Activated CD8-positive, alpha-beta memory T cell treated with anti-CD3 and anti-CD28 coated beads, Interleukin-2, amount 50 U/mL, for 24 hours (primary cell): Measurements from ENCODE around the gene ZFHX3.

Source experiments
- DNase-seq: peaks from one replicate; pipeline ENCODE4 v3.0.0-alpha.2; 2020; ENCODE audit errors: extremely low read depth

The ZFHX3 gene

GRCh38 chr16:72800524-72801161 is 247.3 kb downstream of the ZFHX3 start:
- no peak for DNase-seq

GRCh38 chr16:72798264-72798663 is 249.7 kb downstream of the ZFHX3 start:
- no peak for DNase-seq

- DNase-seq = no peak
Measured at GRCh38 chr16:72797621-72798020, 250.3 kb downstream of the ZFHX3 start.

DNA sequence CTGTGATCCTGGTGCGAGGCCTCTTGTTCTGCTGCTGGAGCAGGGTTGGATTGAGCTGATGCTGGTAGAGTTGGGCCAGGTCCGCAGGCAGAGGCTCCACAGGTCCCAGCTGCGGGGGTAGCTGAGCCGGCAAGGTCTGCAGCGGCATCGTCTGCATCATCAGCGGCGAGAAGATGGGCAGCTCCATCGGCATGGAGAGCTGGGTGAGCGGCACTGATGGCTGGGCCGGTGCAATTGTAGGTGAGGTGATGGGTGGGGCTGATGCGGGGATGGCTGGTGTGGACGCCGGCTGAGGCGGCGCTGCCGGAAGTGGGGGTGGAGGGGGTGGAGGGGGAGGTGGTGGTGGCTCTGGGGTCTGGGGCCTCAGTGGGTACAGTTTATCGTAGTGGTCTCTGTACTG is 251.7 kb downstream of the ZFHX3 start:
- no peak for DNase-seq

- DNase-seq = no peak
Measured at GRCh38 chr16:72794986-72795385, 252.9 kb downstream of the ZFHX3 start.

- DNase-seq = no peak
Measured at GRCh38 chr16:72794319-72794718, 253.6 kb downstream of the ZFHX3 start.

- DNase-seq = no peak
Measured at GRCh38 chr16:72793716-72794115, 254.2 kb downstream of the ZFHX3 start.

- no peak for DNase-seq
Measured at GRCh38 chr16:72793017-72793416, 254.9 kb downstream of the ZFHX3 start.

- DNase-seq = no peak
Measured at GRCh38 chr16:72791786-72792185, 256.1 kb downstream of the ZFHX3 start.

DNA sequence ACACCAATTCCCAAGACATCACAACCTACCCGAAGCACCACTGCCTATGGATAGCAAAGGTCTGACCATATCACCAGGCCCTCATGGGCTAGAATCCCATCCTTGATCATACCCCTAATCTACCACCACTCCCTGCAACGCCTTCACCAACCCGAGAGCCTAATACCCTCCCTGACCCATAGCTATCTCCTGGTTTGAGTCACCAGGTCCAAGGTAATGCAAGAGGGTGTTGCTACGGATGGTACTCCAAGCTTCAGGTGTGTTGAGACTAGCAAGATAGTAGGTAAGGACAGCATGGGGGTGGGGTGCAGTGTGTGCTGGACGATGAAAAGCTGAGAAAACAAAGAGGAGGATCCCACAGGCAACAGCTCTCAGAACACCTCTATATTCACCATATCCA is 258.0 kb downstream of the ZFHX3 start:
- DNase-seq = no peak

DNA sequence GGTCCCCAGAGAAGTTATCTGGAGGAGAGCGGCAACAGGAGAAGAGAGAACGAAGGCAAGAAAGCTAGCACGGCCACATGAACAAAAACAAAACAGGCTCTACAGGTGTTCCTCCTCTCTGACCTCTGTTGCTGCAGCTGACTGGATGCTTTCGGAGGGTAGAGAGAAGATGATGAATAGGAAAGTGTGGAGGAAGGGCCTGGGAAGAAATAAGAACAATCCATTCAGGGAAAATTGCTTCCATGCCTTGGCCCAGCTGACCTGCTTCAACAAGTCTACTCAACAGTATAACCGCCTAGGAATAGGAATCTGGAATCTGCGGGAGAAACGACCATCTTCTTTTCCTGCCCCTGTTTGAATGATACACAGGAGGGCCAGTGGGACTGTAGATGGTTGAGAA is 258.5 kb downstream of the ZFHX3 start:
- no peak for DNase-seq

DNA sequence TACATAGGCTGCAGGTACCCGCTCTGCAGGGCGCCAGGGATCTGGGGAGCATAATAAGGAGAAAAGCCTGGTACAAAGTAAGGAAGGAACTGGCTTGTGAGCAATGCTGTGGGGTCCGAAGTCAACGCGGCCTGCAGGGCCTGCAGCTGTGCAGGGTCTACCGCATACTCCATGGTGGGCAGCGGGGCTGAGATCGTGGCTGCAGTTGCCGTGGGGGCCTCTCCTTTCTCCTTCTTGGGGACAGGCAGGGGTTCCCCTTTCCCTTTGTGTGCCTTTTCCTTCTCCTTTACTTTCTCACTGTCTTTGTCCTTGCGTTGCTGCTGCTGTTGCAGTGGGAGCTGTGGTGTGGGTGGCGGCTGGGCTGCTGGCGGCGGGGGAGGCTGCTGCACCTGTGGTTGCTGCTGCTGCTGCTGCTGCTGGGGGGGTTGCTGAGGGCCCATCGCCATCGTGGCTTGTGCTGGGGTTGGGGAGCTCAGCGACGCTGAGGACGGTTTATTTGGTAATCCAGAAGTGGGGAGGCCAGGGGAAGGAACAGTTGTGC is 259.6 kb downstream of the ZFHX3 start:
- no peak for DNase-seq

GRCh38 chr16:72787514-72788268 is 260.2 kb downstream of the ZFHX3 start:
- DNase-seq = peak; percentile 20

DNA sequence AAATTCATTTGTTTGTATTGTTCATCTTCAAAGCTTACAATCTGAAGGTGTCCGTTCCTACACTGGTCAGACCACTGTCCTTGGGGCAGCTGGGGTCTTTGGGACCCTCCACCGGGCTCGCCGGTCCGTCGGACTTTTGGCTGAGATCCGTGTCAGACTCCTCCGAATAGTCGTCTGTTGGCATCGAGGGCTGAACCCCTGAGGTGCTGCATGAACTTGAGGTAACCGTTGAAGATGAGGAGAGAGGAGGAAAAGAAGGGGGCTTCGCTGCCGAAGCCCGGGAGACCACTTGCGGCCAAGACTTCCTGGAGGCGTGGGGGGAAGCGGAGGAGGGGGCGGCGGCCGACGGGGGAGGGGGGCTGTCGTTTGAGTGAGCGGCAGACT is 260.8 kb downstream of the ZFHX3 start:
- no peak for DNase-seq

GRCh38 chr16:72786606-72787005 is 261.3 kb downstream of the ZFHX3 start:
- DNase-seq = no peak

DNA sequence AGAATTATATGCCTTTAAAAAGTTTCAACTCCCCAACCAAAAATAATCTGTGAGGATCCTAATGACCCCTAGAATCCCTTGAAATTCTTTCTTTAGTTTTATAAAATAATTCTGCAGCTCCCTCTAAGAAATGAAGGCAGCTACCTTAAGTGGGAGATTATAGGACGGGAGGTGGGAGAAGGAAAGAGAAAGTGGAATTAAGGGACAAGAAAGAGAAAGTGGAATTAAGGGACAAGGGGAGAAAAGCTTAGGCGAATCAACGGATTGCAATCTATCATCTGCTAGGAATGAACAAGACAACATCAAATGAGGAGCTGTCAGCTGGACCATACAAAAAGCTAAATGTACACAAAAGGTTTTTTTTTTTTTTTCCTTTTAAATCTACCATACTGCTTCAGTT is 262.0 kb downstream of the ZFHX3 start:
- no peak for DNase-seq

- no peak for DNase-seq
Measured at GRCh38 chr16:72785171-72785570, 262.8 kb downstream of the ZFHX3 start.

GRCh38 chr16:72783716-72784318 is 264.1 kb downstream of the ZFHX3 start:
- no peak for DNase-seq

- no peak for DNase-seq
Measured at GRCh38 chr16:72769876-72770275, 278.1 kb downstream of the ZFHX3 start.

DNA sequence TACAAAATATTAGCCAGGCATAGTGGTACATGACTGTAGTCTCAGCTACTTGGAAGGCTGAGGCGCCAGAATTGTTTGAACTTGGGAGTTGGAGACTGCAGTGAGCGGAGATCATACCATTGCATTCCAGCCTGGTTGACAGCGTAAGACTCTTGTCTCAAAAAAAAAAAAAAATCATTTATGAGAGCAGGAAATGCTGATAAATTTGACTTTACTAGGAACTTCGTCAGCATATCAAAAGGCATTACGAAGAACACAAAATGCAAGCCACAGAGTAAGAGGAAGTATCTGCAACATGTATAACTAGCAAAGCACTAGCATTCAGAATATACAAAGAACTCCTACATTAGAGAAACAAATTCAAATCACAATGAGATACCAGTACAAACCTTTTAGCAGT is 279.3 kb downstream of the ZFHX3 start:
- DNase-seq = no peak

DNA sequence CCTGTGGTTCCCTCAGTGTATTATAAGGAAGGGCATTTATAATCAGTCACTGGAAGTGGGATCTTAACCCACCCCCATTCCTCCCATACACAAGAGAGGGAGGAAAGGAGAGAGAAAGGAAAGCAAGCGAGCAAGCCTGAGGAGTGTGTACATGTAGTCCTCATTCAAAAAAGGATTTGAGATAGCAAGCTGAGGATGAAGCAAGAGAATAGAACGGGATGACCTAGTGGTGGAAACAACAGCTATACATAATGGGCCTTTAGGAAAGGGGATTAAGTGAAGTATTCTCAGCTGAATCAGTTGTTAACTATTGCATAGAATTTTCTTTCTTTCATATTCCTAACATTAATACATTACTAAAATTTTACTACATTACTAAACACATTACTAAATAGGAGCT is 281.4 kb downstream of the ZFHX3 start:
- no peak for DNase-seq

- no peak for DNase-seq
Measured at GRCh38 chr16:72764015-72764654, 283.8 kb downstream of the ZFHX3 start.
